HEK293 (cell line): Measurements from ENCODE around the gene RAB11FIP5.

Experiments used
- CTCF ChIA-PET: fragments of 350-600 bp; formaldehyde crosslinking; extraction: SDS; loops from one replicate; lab custom pipeline; 2021; ENCODE audit warnings: antibody characterized with exemption; lab: Yijun Ruan, JAX
- POLR2A ChIA-PET: fragments of 300-600 bp; formaldehyde crosslinking; extraction: SDS; loops from one replicate; lab custom pipeline; 2020; ENCODE audit warnings: antibody characterized with exemption, inconsistent platforms; lab: Yijun Ruan, JAX
- H3K27ac ChIP-seq: fragments of 200-500 bp; sonication (Bioruptor generic); 2 replicates; pipeline ENCODE4 v1.5.1; 2014; ENCODE audit warnings: low read depth, low read length, control low read depth, inconsistent platforms; ENCODE audit errors: extremely low read depth
- H3K36me3 ChIP-seq, 2 experiments: fragments of 200-500 bp in 1 of 2; sonication (Bioruptor generic) in 1 of 2; 1 replicate in 1 of 2; 2 replicates in 1 of 2; pipeline ENCODE4 v1.5.1; 2014 to 2017; ENCODE audit warnings: inconsistent platforms in 2 of 2, low read length in 2 of 2; ENCODE audit not compliant: control insufficient read depth in 2 of 2, insufficient read depth in 1 of 2
- H3K4me1 ChIP-seq: fragments of 200-500 bp; sonication (Bioruptor generic); 2 replicates; pipeline ENCODE4 v1.5.1; 2014; ENCODE audit warnings: mild to moderate bottlenecking, low read length, inconsistent platforms; ENCODE audit not compliant: control insufficient read depth, insufficient read depth
- H3K4me3 ChIP-seq: 2 replicates; pipeline ENCODE4 v1.5.1; 2011; ENCODE audit warnings: low read depth, mild to moderate bottlenecking, control low read depth, low read length, moderate library complexity
- H3K9me3 ChIP-seq: fragments of 200-500 bp; sonication (Bioruptor generic); 2 replicates; pipeline ENCODE4 v1.5.1; 2014; ENCODE audit warnings: low read depth, low read length, inconsistent platforms; ENCODE audit not compliant: control insufficient read depth, insufficient read depth
- GLIS1 ChIP-seq: fragments of 450-650 bp; formaldehyde crosslinking; IDR thresholded peaks from 2 replicates; pipeline ENCODE4 v1.5.1; 2016; ENCODE audit warnings: missing biosample characterization, missing genetic modification characterization
- IKZF3 ChIP-seq: fragments of 450-650 bp; IDR thresholded peaks from 2 replicates; pipeline ENCODE4 v1.5.0; 2018; ENCODE audit warnings: missing biosample characterization, mild to moderate bottlenecking, missing genetic modification characterization, moderate library complexity
- KLF16 ChIP-seq: fragments of 450-650 bp; formaldehyde crosslinking; IDR thresholded peaks from 2 replicates; pipeline ENCODE4 v1.5.1; 2017; ENCODE audit warnings: missing biosample characterization, missing genetic modification characterization
- PATZ1 ChIP-seq: fragments of 450-650 bp; formaldehyde crosslinking; IDR thresholded peaks from 2 replicates; pipeline ENCODE4 v1.5.1; 2016; ENCODE audit warnings: missing biosample characterization, missing genetic modification characterization
- ZBTB17 ChIP-seq: fragments of 450-650 bp; formaldehyde crosslinking; IDR thresholded peaks from 2 replicates; pipeline ENCODE4 v1.5.1; 2016; ENCODE audit warnings: missing biosample characterization, missing genetic modification characterization
- ZBTB44 ChIP-seq: fragments of 450-650 bp; IDR thresholded peaks from 2 replicates; pipeline ENCODE4 v1.5.1; 2018; ENCODE audit warnings: missing biosample characterization, mild to moderate bottlenecking, missing genetic modification characterization
- ZBTB8A ChIP-seq: fragments of 450-650 bp; formaldehyde crosslinking; IDR thresholded peaks from 2 replicates; pipeline ENCODE4 v1.5.1; 2016; ENCODE audit warnings: missing biosample characterization, missing genetic modification characterization
- ZNF2 ChIP-seq: fragments of 450-650 bp; formaldehyde crosslinking; IDR thresholded peaks from 2 replicates; pipeline ENCODE4 v1.5.1; 2016; ENCODE audit warnings: missing biosample characterization, missing genetic modification characterization
- ZNF26 ChIP-seq: fragments of 450-650 bp; formaldehyde crosslinking; IDR thresholded peaks from 2 replicates; pipeline ENCODE4 v1.5.1; 2016; ENCODE audit warnings: missing biosample characterization, missing genetic modification characterization
- ZNF48 ChIP-seq: fragments of 450-650 bp; formaldehyde crosslinking; IDR thresholded peaks from 2 replicates; pipeline ENCODE4 v1.5.1; 2016; ENCODE audit warnings: missing biosample characterization, missing genetic modification characterization
- ZNF514 ChIP-seq: fragments of 450-650 bp; formaldehyde crosslinking; IDR thresholded peaks from 2 replicates; pipeline ENCODE4 v1.5.1; 2016; ENCODE audit warnings: missing biosample characterization, missing genetic modification characterization
- ZNF530 ChIP-seq: fragments of 450-650 bp; formaldehyde crosslinking; IDR thresholded peaks from 2 replicates; pipeline ENCODE4 v1.5.1; 2016; ENCODE audit warnings: low read depth, missing biosample characterization, missing genetic modification characterization
- ZNF580 ChIP-seq: fragments of 450-650 bp; formaldehyde crosslinking; IDR thresholded peaks from 2 replicates; pipeline ENCODE4 v1.5.1; 2016; ENCODE audit warnings: missing biosample characterization, missing genetic modification characterization
- ZNF600 ChIP-seq: fragments of 450-650 bp; formaldehyde crosslinking; IDR thresholded peaks from 2 replicates; pipeline ENCODE4 v1.5.1; 2016; ENCODE audit warnings: missing biosample characterization, missing genetic modification characterization
- ZNF654 ChIP-seq: fragments of 450-650 bp; formaldehyde crosslinking; IDR thresholded peaks from 2 replicates; pipeline ENCODE4 v1.5.1; 2016; ENCODE audit warnings: low read depth, missing biosample characterization, missing genetic modification characterization
- ZSCAN18 ChIP-seq: fragments of 450-650 bp; formaldehyde crosslinking; IDR thresholded peaks from 2 replicates; pipeline ENCODE4 v1.5.1; 2016; ENCODE audit warnings: missing biosample characterization, missing genetic modification characterization
- TF ChIP-seq, protein P1 (sequence below): fragments of 450-650 bp; formaldehyde crosslinking; IDR thresholded peaks from 2 replicates; pipeline ENCODE4 v1.5.1; 2017; ENCODE audit warnings: missing biosample characterization, missing genetic modification characterization
- TF ChIP-seq, protein P2 (sequence below): fragments of 450-650 bp; formaldehyde crosslinking; IDR thresholded peaks from 2 replicates; pipeline ENCODE4 v1.5.1; 2016; ENCODE audit warnings: missing biosample characterization, missing genetic modification characterization

The RAB11FIP5 gene

DNA sequence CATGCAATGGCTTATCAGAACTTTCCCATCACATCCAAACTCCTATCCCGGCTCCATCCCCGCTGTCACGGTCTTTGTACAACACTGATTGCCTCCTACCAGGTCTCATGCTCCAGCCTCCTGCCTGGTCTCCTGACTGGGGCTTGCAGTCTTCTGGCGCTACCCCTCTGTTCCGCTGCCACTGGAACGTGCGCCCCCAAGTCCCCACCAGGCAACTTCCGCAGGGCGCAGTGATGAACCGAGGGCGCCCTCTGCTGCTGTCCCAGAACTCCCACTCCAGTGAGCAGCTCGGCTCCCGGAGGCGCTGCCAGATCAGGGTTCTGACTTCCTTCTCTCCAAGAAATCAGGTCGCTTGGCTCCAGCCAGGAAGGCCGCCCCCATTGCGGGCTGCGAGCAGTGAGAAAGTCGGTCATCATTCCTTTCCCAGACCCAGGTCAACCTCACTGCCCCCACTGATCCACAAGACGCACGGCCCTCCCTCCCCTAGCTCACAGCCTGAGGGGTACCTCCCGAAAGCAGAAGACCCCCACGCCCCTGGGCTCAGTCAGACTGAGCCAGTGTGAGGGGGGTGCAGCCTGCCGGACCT lies 43.9 kb upstream of the RAB11FIP5 start:
- CTCF ChIA-PET: interaction anchor here (0.6 to 8.3 kb wide), 34 partner anchors 9 to 1640 kb away, joined by 3 to 146 read pairs (median 4); partner anchors contain the start of gene SPR
- no peaks in the 10 kb centered on the region for H3K9me3 ChIP-seq
- POLR2A ChIA-PET: interaction anchor here (0.8 to 0.9 kb wide), 2 partner anchors 21 to 85 kb away, joined by 3 to 5 read pairs; partner anchors contain the start of gene SFXN5
- no peaks in the 10 kb centered on the region for H3K4me1 ChIP-seq
- no peak overlapping the region for H3K4me3 ChIP-seq
- TF ChIP-seq ZNF530 (tag by site-specific recombination) (no peak), ZNF2 (tag by site-specific recombination) (0 out of 2 replicates have a peak, but pooled peaks have one; percentile 59), ZNF514 (tag by site-specific recombination) (no peak), KLF16 (tag by site-specific recombination) (peak; percentile 78; the same call in 1 of the 2 replicates), GLIS1 (tag by site-specific recombination) (0 out of 2 replicates have a peak, but pooled peaks have one; percentile 12), ZBTB8A (tag by site-specific recombination) (peak; percentile 47; the same call in 1 of the 2 replicates), IKZF3 (no peak), ZNF600 (tag by site-specific recombination) (peak; percentile 53), PATZ1 (tag by site-specific recombination) (peak; percentile 60; the same call in 1 of the 2 replicates), ZNF26 (tag by site-specific recombination) (no peak), ZNF580 (tag by site-specific recombination) (no peak), ZSCAN18 (tag by site-specific recombination) (no peak), ZNF654 (tag by site-specific recombination) (peak; percentile 85), ZBTB44 (tag by site-specific recombination) (no peak), ZNF48 (tag by site-specific recombination) (no peak), ZBTB17 (tag by site-specific recombination) (peak; percentile 64; the same call in 1 of the 2 replicates)
- TF ChIP-seq, protein P1, sequence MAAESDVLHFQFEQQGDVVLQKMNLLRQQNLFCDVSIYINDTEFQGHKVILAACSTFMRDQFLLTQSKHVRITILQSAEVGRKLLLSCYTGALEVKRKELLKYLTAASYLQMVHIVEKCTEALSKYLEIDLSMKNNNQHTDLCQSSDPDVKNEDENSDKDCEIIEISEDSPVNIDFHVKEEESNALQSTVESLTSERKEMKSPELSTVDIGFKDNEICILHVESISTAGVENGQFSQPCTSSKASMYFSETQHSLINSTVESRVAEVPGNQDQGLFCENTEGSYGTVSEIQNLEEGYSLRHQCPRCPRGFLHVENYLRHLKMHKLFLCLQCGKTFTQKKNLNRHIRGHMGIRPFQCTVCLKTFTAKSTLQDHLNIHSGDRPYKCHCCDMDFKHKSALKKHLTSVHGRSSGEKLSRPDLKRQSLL (tag by site-specific recombination): no peak
- TF ChIP-seq, protein P2, sequence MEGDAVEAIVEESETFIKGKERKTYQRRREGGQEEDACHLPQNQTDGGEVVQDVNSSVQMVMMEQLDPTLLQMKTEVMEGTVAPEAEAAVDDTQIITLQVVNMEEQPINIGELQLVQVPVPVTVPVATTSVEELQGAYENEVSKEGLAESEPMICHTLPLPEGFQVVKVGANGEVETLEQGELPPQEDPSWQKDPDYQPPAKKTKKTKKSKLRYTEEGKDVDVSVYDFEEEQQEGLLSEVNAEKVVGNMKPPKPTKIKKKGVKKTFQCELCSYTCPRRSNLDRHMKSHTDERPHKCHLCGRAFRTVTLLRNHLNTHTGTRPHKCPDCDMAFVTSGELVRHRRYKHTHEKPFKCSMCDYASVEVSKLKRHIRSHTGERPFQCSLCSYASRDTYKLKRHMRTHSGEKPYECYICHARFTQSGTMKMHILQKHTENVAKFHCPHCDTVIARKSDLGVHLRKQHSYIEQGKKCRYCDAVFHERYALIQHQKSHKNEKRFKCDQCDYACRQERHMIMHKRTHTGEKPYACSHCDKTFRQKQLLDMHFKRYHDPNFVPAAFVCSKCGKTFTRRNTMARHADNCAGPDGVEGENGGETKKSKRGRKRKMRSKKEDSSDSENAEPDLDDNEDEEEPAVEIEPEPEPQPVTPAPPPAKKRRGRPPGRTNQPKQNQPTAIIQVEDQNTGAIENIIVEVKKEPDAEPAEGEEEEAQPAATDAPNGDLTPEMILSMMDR (tag by site-specific recombination): peak; percentile 97
- H3K36me3 ChIP-seq: no peaks in the 10 kb centered on the region
- no peak overlapping the region for H3K27ac ChIP-seq
